ENCODE data around the gene KCNK10.

The KCNK10 gene

DNA sequence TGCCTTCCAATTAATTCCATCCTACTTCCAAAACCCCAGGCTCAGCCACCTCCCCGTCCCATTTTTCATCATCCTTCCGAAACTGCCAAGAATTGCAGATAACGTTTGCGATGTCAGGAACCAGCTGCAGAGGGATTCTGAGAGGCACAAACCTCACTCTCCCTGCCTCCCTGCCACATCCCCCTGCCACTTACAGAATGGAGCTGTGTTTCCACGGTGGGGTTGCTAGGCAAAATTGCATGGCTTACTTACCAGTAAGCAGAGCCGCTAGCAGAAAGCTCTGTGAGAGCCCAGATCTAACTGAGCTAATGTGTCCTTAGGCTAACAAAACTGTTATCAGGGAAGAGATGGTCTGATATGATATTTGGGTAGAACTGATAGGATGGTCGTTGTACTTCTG is 127.4 kb downstream of the KCNK10 start:
- H3K27ac ChIP-seq (ENCODE audit: low read length): no peak overlapping the region
- H3K9me3 ChIP-seq (ENCODE audit: insufficient read depth, low read depth, low read length): no peaks in the 10 kb centered on the region
- H3K4me3 ChIP-seq (ENCODE audit: low read length): no peak overlapping the region
- peaks cover 11% of the 10 kb centered on the region; the same call in 1 of the 2 replicates for H3K4me1 ChIP-seq (ENCODE audit: insufficient read depth, low read length)
- H3K9ac ChIP-seq (ENCODE audit: low read depth, low read length): no peak overlapping the region
- no peaks in the 10 kb centered on the region for H3K36me3 ChIP-seq (ENCODE audit: insufficient read depth, low read depth, low read length)
- H3K27me3 ChIP-seq (ENCODE audit: insufficient read depth, low read length): no peaks in the 10 kb centered on the region

DNA sequence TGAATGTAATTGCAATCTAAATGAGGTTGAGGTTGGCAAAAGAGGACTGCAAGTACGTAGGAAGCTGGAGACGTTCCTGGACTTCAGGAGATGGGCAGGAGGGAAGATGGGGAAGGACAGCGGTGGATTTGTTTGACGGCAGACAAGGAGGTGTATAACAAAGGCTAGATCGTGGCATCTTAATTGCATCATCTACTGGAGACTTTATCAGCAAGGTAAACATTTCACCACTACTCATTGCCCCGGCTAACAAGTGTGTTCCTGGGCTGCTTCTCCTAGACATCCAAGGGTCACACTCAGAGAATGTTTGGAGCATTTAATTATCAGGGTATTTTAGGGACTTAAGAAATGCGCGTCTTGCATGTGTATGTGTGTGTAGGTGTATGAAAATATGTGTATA is 128.5 kb downstream of the KCNK10 start:
- peaks cover 11% of the 10 kb centered on the region; the same call in 1 of the 2 replicates for H3K4me1 ChIP-seq (ENCODE audit: insufficient read depth, low read length)
- no peak overlapping the region for H3K27ac ChIP-seq (ENCODE audit: low read length)
- H3K27me3 ChIP-seq (ENCODE audit: insufficient read depth, low read length): no peaks in the 10 kb centered on the region
- H3K36me3 ChIP-seq (ENCODE audit: insufficient read depth, low read depth, low read length): no peaks in the 10 kb centered on the region
- no peaks in the 10 kb centered on the region for H3K9me3 ChIP-seq (ENCODE audit: insufficient read depth, low read depth, low read length)
- no peak overlapping the region for H3K4me3 ChIP-seq (ENCODE audit: low read length)
- H3K9ac ChIP-seq (ENCODE audit: low read depth, low read length): no peak overlapping the region

DNA sequence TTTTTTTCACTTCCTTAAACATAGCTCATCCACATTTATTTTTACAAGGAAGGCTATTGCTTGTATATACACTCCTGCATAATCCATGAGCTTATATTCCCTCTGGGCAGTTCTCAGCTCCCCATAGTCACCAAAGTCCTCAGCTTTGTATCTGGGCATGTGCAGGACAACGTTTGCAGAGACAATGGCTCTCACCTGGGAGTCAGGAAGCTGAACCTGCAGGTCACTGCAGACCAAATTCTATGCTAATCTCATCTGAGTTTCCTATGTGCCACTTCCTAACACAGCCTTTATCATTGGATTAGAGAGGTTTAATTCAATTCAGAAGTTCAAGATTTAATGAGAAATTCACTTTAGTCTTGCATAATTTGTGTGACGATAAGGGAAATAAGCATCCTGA is 131.5 kb downstream of the KCNK10 start:
- Histone ChIP-seq H3K9me3 (ENCODE audit: insufficient read depth, low read depth, low read length) (no peaks in the 10 kb centered on the region), H3K9ac (ENCODE audit: low read depth, low read length) (no peak overlapping the region), H3K27me3 (ENCODE audit: insufficient read depth, low read length) (no peaks in the 10 kb centered on the region), H3K36me3 (ENCODE audit: insufficient read depth, low read depth, low read length) (no peaks in the 10 kb centered on the region), H3K4me3 (ENCODE audit: low read length) (no peak overlapping the region), H3K27ac (ENCODE audit: low read length) (no peak overlapping the region), H3K4me1 (ENCODE audit: insufficient read depth, low read length) (peaks cover 11% of the 10 kb centered on the region; the same call in 1 of the 2 replicates)

DNA sequence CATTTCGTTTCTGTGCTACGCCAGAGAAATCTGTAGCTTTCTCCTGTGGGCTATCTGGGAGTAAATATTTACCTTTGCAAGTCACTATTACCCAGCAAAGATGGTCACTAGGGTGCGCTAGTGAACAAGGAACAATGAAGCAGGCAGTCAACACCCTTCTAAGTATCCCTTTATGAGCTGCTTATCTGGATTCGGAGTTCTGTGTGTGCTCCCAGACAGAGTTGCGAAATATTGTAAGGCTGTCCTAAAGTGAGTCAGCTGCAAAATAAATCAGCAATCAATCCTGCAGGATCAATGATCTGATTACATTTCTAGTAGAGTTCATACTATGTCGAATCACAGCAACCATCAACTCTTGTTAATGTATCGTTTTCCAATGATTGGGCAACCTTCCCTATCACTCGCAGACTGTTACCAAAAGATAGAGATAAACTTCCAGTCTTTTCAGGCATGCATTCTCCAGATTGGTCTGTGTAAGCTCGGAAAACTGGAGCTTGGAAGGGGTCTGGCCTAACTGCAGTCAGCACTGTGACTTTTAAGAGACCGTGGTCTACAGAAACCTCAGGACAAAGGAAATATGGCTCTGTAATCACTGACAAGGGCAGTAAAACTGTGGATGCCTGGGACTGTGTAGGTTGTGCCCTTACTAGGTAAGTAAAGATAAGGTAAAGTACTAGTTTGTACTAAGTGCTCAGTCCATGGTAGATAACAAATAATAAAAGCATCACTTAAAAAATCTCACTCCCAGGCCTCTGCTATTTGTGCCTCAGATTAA is 133.5 kb downstream of the KCNK10 start:
- H3K27me3 ChIP-seq (ENCODE audit: insufficient read depth, low read length): no peaks in the 10 kb centered on the region
- peaks cover 7% of the 10 kb centered on the region; the same call in 1 of the 2 replicates for H3K4me1 ChIP-seq (ENCODE audit: insufficient read depth, low read length)
- no peak overlapping the region for H3K27ac ChIP-seq (ENCODE audit: low read length)
- H3K9me3 ChIP-seq (ENCODE audit: insufficient read depth, low read depth, low read length): no peaks in the 10 kb centered on the region
- peak overlapping the region; percentile 55 for H3K4me3 ChIP-seq (ENCODE audit: low read length)
- H3K9ac ChIP-seq (ENCODE audit: low read depth, low read length): peak overlapping the region; percentile 43; the same call in 1 of the 2 replicates
- no peaks in the 10 kb centered on the region for H3K36me3 ChIP-seq (ENCODE audit: insufficient read depth, low read depth, low read length)

DNA sequence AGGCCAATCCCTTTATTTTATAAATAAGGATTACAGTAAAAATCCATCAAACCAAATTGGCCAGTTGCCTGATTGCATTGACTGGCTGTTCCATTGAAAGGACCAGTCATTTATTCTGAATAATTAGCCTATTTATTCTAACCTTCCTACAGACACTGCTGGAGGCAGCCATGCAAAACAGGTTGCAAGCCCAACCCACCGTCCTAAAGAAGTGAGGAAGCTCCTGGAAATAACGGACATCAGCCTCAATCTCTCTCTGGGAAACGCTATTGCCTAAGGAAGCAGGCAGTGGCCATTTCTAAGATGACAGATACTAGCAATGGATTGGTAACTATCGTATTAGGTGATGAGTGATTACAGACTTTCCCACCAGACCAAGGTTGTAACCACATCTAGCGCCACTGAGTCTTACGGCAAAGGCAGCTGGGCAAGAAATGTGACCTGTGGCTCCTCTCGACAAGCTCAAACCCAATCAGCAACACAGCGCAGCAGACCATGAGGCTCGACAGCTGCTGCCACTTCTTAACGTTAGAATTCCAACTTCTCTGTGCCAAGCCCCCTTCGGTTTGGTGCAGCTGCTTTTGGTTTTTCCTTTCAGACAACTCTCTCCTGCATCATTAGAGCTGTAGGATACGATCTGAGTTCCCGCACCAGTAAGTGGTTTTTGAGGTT is 134.2 kb downstream of the KCNK10 start:
- no peaks in the 10 kb centered on the region for H3K27me3 ChIP-seq (ENCODE audit: insufficient read depth, low read length)
- H3K4me3 ChIP-seq (ENCODE audit: low read length): peak overlapping the region; percentile 55
- H3K36me3 ChIP-seq (ENCODE audit: insufficient read depth, low read depth, low read length): no peaks in the 10 kb centered on the region
- no peak overlapping the region for H3K27ac ChIP-seq (ENCODE audit: low read length)
- H3K4me1 ChIP-seq (ENCODE audit: insufficient read depth, low read length): peaks cover 7% of the 10 kb centered on the region; the same call in 1 of the 2 replicates
- no peaks in the 10 kb centered on the region for H3K9me3 ChIP-seq (ENCODE audit: insufficient read depth, low read depth, low read length)
- H3K9ac ChIP-seq (ENCODE audit: low read depth, low read length): peak overlapping the region; percentile 43; the same call in 1 of the 2 replicates

DNA sequence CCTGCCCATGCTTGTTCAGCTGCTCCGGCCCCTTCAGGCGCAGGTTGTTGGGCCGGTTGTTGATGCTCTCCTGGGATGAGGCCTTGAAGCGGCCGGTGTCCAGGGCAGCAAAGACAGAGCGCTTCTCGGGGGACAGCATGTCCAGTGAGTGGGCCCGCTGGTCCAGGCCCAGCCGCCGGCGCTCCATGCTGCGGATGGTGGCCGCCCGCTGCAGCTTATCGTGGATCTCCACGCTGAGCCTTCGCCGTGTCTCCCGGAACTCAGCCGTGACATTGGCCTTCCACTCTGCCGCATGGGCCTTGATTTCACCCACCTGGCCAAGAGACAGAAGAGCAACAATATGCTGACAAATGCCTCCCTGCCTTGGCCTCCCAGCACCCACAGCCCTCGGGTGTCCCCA is 137.2 kb downstream of the KCNK10 start:
- no peak overlapping the region for H3K27ac ChIP-seq (ENCODE audit: low read length)
- no peak overlapping the region for H3K4me3 ChIP-seq (ENCODE audit: low read length)
- no peaks in the 10 kb centered on the region for H3K4me1 ChIP-seq (ENCODE audit: insufficient read depth, low read length)

DNA sequence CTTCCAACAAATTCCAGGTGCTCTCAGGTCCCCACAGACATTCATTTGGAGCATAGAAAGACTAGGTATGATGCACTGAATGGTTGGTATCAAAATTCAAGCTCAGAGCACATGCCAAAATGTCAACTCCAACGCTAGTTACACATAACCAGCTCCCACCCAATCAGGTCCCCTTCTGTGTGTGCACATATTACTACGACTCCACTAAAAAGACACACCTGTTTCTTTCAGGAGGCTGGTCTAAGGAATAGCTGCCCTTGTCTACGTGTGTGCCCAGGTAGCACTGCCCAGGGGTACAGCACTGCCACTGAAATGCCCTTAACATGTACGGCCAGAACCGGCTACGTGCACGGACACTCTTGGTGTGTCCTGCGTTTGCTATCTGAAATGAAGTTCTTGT is 138.1 kb downstream of the KCNK10 start:
- Histone ChIP-seq H3K4me3 (ENCODE audit: low read length) (no peak overlapping the region), H3K27ac (ENCODE audit: low read length) (no peak overlapping the region), H3K9ac (ENCODE audit: low read depth, low read length) (no peak overlapping the region), H3K9me3 (ENCODE audit: insufficient read depth, low read depth, low read length) (no peaks in the 10 kb centered on the region), H3K4me1 (ENCODE audit: insufficient read depth, low read length) (no peaks in the 10 kb centered on the region), H3K27me3 (ENCODE audit: insufficient read depth, low read length) (no peaks in the 10 kb centered on the region), H3K36me3 (ENCODE audit: insufficient read depth, low read depth, low read length) (no peaks in the 10 kb centered on the region)

More for the DNA sequence above, 137.2 kb downstream of the KCNK10 start:
- H3K9ac ChIP-seq (ENCODE audit: low read depth, low read length): no peak overlapping the region
- no peaks in the 10 kb centered on the region for H3K27me3 ChIP-seq (ENCODE audit: insufficient read depth, low read length)
- H3K9me3 ChIP-seq (ENCODE audit: insufficient read depth, low read depth, low read length): no peaks in the 10 kb centered on the region
- H3K36me3 ChIP-seq (ENCODE audit: insufficient read depth, low read depth, low read length): no peaks in the 10 kb centered on the region

DNA sequence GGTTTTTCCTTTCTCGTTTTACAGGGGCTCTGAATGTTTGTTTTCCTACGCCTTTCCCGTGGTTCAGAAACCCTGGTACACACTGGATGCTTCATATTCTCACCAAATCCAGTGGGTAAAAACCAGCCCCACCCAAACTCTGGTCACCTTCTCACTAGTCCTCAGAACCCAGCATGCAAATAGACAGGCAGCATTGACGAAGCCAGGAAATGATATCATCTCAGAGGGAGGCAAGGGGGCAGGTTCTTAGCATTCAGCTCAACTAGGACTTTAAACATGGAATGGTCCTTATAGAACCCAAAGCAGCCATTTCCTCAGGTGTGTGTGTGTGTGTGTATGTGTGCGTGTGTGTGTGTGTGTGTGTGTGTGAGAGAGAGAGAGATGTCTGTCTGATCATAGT is 142.0 kb downstream of the KCNK10 start:
- H3K4me1 ChIP-seq (ENCODE audit: insufficient read depth, low read length): no peaks in the 10 kb centered on the region
- H3K36me3 ChIP-seq (ENCODE audit: insufficient read depth, low read depth, low read length): no peaks in the 10 kb centered on the region
- no peak overlapping the region for H3K27ac ChIP-seq (ENCODE audit: low read length)
- no peaks in the 10 kb centered on the region for H3K27me3 ChIP-seq (ENCODE audit: insufficient read depth, low read length)
- H3K9me3 ChIP-seq (ENCODE audit: insufficient read depth, low read depth, low read length): no peaks in the 10 kb centered on the region
- no peak overlapping the region for H3K4me3 ChIP-seq (ENCODE audit: low read length)
- no peak overlapping the region for H3K9ac ChIP-seq (ENCODE audit: low read depth, low read length)

DNA sequence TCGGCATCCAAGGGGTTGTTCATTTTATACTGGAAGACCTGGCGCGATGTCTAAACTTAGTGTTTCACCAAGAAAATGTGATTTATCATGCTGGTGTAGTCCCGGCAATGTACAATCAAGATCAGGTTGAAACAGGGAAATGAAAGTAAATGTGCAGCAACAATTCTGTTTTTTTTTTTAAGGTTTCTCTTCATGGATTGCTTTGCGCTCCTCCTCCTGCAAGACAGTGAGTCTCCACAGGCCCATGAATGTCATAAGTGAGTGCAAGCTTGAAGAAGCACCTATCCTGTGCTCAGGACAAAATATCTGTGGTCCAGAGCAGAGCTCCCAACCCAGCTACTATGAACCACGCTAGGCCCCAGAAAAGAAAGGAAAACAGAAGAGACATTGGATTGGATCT is 143.4 kb downstream of the KCNK10 start:
- no peaks in the 10 kb centered on the region for H3K9me3 ChIP-seq (ENCODE audit: insufficient read depth, low read depth, low read length)
- no peaks in the 10 kb centered on the region for H3K27me3 ChIP-seq (ENCODE audit: insufficient read depth, low read length)
- H3K4me1 ChIP-seq (ENCODE audit: insufficient read depth, low read length): no peaks in the 10 kb centered on the region
- no peak overlapping the region for H3K27ac ChIP-seq (ENCODE audit: low read length)
- H3K4me3 ChIP-seq (ENCODE audit: low read length): no peak overlapping the region
- H3K9ac ChIP-seq (ENCODE audit: low read depth, low read length): no peak overlapping the region
- H3K36me3 ChIP-seq (ENCODE audit: insufficient read depth, low read depth, low read length): no peaks in the 10 kb centered on the region

DNA sequence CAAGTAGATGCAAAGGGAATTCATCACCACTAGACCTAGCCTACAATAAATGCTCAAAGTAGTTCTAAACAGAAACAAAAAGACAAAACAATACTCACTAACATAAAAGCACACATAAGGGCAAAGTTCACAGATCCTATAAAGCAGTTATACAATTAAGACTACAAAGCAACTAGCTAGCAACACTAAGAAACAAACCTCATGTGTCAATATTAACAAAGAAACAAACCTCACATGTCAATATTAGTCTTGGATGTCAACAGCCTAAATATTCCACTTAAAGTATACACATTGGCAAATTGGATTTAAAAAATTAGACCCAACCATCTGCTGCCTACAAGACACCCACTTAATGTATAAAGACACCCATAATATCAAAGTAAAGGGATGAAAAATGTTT is 152.7 kb downstream of the KCNK10 start:
- H3K36me3 ChIP-seq (ENCODE audit: insufficient read depth, low read depth, low read length): no peaks in the 10 kb centered on the region
- H3K4me1 ChIP-seq (ENCODE audit: insufficient read depth, low read length): no peaks in the 10 kb centered on the region; the same call in 1 of the 2 replicates
- H3K9ac ChIP-seq (ENCODE audit: low read depth, low read length): no peak overlapping the region
- no peak overlapping the region for H3K27ac ChIP-seq (ENCODE audit: low read length)
- H3K9me3 ChIP-seq (ENCODE audit: insufficient read depth, low read depth, low read length): no peaks in the 10 kb centered on the region
- H3K4me3 ChIP-seq (ENCODE audit: low read length): no peak overlapping the region
- no peaks in the 10 kb centered on the region for H3K27me3 ChIP-seq (ENCODE audit: insufficient read depth, low read length)

DNA sequence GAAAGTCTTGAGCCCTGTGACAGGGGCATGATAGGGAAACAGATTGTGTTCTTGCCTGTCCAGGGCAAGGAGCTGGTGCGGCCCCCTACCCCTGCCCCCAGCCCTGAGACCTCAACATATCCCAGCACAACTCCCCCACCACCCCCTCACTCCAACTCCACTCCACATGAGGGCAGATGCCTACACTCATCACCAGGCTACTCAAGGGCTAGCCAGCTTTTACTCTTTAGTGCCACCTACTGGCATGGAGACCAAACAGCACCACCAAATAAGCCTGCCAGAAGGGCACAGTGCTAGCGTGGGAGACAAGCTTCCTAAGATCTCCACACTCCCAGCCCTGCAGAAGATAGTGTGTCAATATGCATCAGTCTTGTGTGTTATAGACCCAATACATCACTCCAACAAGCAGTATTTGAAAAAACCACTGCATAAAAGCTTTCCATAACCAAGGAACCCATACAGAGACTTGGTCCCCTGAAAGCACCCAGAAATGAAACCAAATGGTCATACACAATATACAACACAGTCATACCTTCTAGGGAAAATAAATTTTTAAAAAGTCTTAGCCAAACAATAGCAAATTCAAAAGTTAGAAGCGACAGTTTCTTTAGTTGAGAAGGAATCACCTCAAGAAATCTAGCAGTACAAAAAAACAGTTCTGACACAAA is 154.4 kb downstream of the KCNK10 start:
- Histone ChIP-seq H3K4me3 (ENCODE audit: low read length) (no peak overlapping the region), H3K27ac (ENCODE audit: low read length) (no peak overlapping the region), H3K36me3 (ENCODE audit: insufficient read depth, low read depth, low read length) (no peaks in the 10 kb centered on the region), H3K9me3 (ENCODE audit: insufficient read depth, low read depth, low read length) (no peaks in the 10 kb centered on the region), H3K27me3 (ENCODE audit: insufficient read depth, low read length) (no peaks in the 10 kb centered on the region), H3K9ac (ENCODE audit: low read depth, low read length) (no peak overlapping the region), H3K4me1 (ENCODE audit: insufficient read depth, low read length) (no peaks in the 10 kb centered on the region; the same call in 1 of the 2 replicates)
